K562 (cell line): ENCODE data around the gene MAPKAPK3. TPM values are rescaled to one million over a fixed set of nuclear protein-coding genes. Genes with fewer than 3 reads are reported as not detected.

Experiments used
- ARID4B ChIP-seq: sonication (generic); formaldehyde crosslinking; IDR thresholded peaks from 2 replicates; pipeline ENCODE4 v1.8.0; 2022; ENCODE audit warnings: mild to moderate bottlenecking, missing genetic modification reagents
- CREB3L1 ChIP-seq: fragments of 450-650 bp; IDR thresholded peaks from 2 replicates; pipeline ENCODE4 v1.6.1; 2014; ENCODE audit warnings: low read depth, mild to moderate bottlenecking, moderate library complexity, borderline replicate concordance
- HDGF ChIP-seq: fragments of 450-650 bp; IDR thresholded peaks from 2 replicates; pipeline ENCODE4 v1.6.1; 2016
- HMGXB4 ChIP-seq: sonication (generic); formaldehyde crosslinking; IDR thresholded peaks from 2 replicates; pipeline ENCODE4 v1.8.1; 2023; ENCODE audit warnings: mild to moderate bottlenecking, missing genetic modification reagents
- KDM4B ChIP-seq, 2 experiments: fragments of 450-650 bp in 1 of 2; sonication (generic) in 1 of 2; IDR thresholded peaks; 2 replicates each; pipeline ENCODE4 v1.6.1; 2016 to 2017; ENCODE audit warnings: borderline replicate concordance in 2 of 2, antibody characterized with exemption in 1 of 2, low read depth in 1 of 2, mild to moderate bottlenecking in 1 of 2
- MAFF ChIP-seq: IDR thresholded peaks from 2 replicates; pipeline ENCODE4 v1.6.1; 2012; ENCODE audit warnings: low read length, improper control_type of control experiment
- MAFG ChIP-seq: fragments of 450-650 bp; conservative IDR thresholded peaks from 2 replicates; pipeline ENCODE4 v1.6.1; 2016; ENCODE audit warnings: missing genetic modification characterization, missing compliant biosample characterization
- MBD1 ChIP-seq: fragments of 250-450 bp; sonication (Bioruptor Pico); IDR thresholded peaks from 2 replicates; pipeline ENCODE4 v1.8.0; 2022; ENCODE audit warnings: inconsistent platforms
- MYNN ChIP-seq, 2 experiments: sonication (generic); formaldehyde crosslinking in 1 of 2; IDR thresholded peaks; 2 replicates each; pipeline versions ENCODE4 v1.5.0 to v1.6.1; 2016 to 2020; ENCODE audit warnings: antibody characterized with exemption in 1 of 2, missing genetic modification reagents in 1 of 2
- NFE2 ChIP-seq: IDR thresholded peaks from 2 replicates; pipeline ENCODE4 v1.6.1; 2014; ENCODE audit warnings: antibody characterized with exemption, low read depth
- PTTG1 ChIP-seq: fragments of 450-650 bp; IDR thresholded peaks from 2 replicates; pipeline ENCODE4 v1.6.1; 2016; ENCODE audit warnings: low read depth, mild to moderate bottlenecking, missing genetic modification characterization, missing compliant biosample characterization
- RAD21 ChIP-seq, 2 experiments: fragments of 250-450 bp in 1 of 2; fragments of 450-650 bp in 1 of 2; sonication (Bioruptor Pico) in 1 of 2; formaldehyde crosslinking in 1 of 2; IDR thresholded peaks in 1 of 2; conservative IDR thresholded peaks in 1 of 2; 2 replicates each; pipeline versions ENCODE4 v1.4.0 to v1.8.0; 2020 to 2022; ENCODE audit warnings: mild to moderate bottlenecking in 2 of 2, moderate library complexity in 1 of 2
- RUNX1 ChIP-seq: sonication (generic); IDR thresholded peaks from 2 replicates; pipeline ENCODE4 v1.6.1; 2016; ENCODE audit warnings: antibody characterized with exemption, low read depth
- SNRNP70 ChIP-seq: fragments of 200-400 bp; formaldehyde crosslinking; optimal IDR thresholded peaks from 2 replicates; pipeline ENCODE3; 2017; ENCODE audit warnings: low read depth, low read length
- TCFL5 ChIP-seq: fragments of 250-450 bp; sonication (Bioruptor Pico); conservative IDR thresholded peaks from 2 replicates; pipeline ENCODE4 v1.6.1; 2021; ENCODE audit warnings: mild to moderate bottlenecking, moderate library complexity, matching md5 sums
- XRCC4 ChIP-seq: IDR thresholded peaks from one replicate; pipeline ENCODE4 v1.6.1; 2011; ENCODE audit not compliant: insufficient read depth, insufficient read length; ENCODE audit errors: extremely low read depth
- ZNF354B ChIP-seq: fragments of 250-450 bp; sonication (Bioruptor Pico); IDR thresholded peaks from 2 replicates; pipeline ENCODE4 v1.4.0; 2020
- ZNF583 ChIP-seq: fragments of 250-450 bp; sonication (Bioruptor Pico); IDR thresholded peaks from 2 replicates; pipeline ENCODE4 v1.4.0; 2020
- polyA plus RNA-seq, 8 experiments: library from polyadenylated mRNA; depleted of rRNA in 4 of 8; stranded (reverse) in 5 of 8; unstranded in 3 of 8; fragments of >200 nt; fragmentation: Nextera tagmentation in 2 of 8; fragmentation: Illumina TruSeq in 1 of 8; extraction: Ambion mirVana in 2 of 8; extraction: Trizol in 1 of 8; gene quantifications; 2 replicates each; pipeline versions ENCODE4 v1.2.1 to v1.2.3, GENCODE V29; 2011 to 2014; ENCODE audit warnings: inconsistent platforms in 1 of 8, missing spikeins in 1 of 8
- total RNA-seq, 7 experiments: library from RNA; depleted of rRNA in 6 of 7; stranded (reverse); fragments of >200 nt in 6 of 7; fragmentation: Illumina TruSeq in 2 of 7; extraction: Trizol in 2 of 7; gene quantifications; 2 replicates each; pipeline versions ENCODE4 v1.2.1 to v1.2.3, GENCODE V29; 2011 to 2021; ENCODE audit warnings: low replicate concordance in 1 of 7

The MAPKAPK3 gene
- total and polyA plus RNA-seq, 9 of the 15 experiments (the other 6 are each of a cell fraction or from before 2014, with no cell fraction given) = 8.0 to 56.4 (median 41.2) TPM

GRCh38 chr3:50568947-50569749, 47.8 kb upstream of the MAPKAPK3 start, which contains the start of gene HEMK1 (continued):
- no peak for TF ChIP-seq MBD1 (CRISPR knock-in tag)
- peak in 1 of 2 experiments; percentile 58; a peak in 1 of 4 replicates for TF ChIP-seq KDM4B (IDR thresholded peaks at IDR 0.05; ENCODE audit: borderline replicate concordance in 2 of 2, low read depth in 1 of 2)
- TF ChIP-seq PTTG1 (tag) = no peak
- no peak for TF ChIP-seq RAD21 (CRISPR knock-in tag; conservative IDR thresholded peaks at IDR 0.05 in 1 of 2, IDR thresholded peaks at IDR 0.05 in 1 of 2)
- TF ChIP-seq ARID4B (CRISPR knock-in tag) = peak; percentile 57; the same call in 1 of the 2 replicates
- TF ChIP-seq HMGXB4 = peak; percentile 59; the same call in 1 of the 2 replicates
- no peak for TF ChIP-seq XRCC4
- no peak for TF ChIP-seq TCFL5 (CRISPR knock-in tag)
- peak; percentile 97 for TF ChIP-seq CREB3L1
- TF ChIP-seq RUNX1 = no peak
- no peak for TF ChIP-seq MAFF
- no peak for TF ChIP-seq MAFG (tag)
- no peak for TF ChIP-seq NFE2
- no peak for TF ChIP-seq HDGF
- TF ChIP-seq SNRNP70 = no peak
- peak; percentile 47; the same call in 1 of the 2 replicates for TF ChIP-seq ZNF583 (CRISPR knock-in tag)
- peak; percentile 22; the same call in 1 of the 2 replicates for TF ChIP-seq MYNN (IDR thresholded peaks at IDR 0.05)
- no peak for TF ChIP-seq MYNN (CRISPR knock-in tag; IDR thresholded peaks at IDR 0.05)
- TF ChIP-seq ZNF354B (CRISPR knock-in tag) = no peak
